A673 (cell line): Measurements from ENCODE around the gene TFAM.

ENCODE experiments used
- EZH2 ChIP-seq: fragments of 200-600 bp; sonication (generic); IDR thresholded peaks from 2 replicates; pipeline ENCODE4 v1.6.1; 2017; ENCODE audit warnings: borderline replicate concordance, low read depth, mild to moderate bottlenecking, mixed read lengths, antibody characterized with exemption, low read length; ENCODE audit not compliant: poor library complexity, severe bottlenecking
- TF ChIP-seq, protein P1 (sequence below): fragments of 300-800, 200-600 bp; sonication (generic); conservative IDR thresholded peaks from 2 replicates; pipeline ENCODE4 v1.5.1; 2017; ENCODE audit warnings: low read depth, mild to moderate bottlenecking, antibody characterized with exemption, low read length, moderate library complexity, mixed read lengths

DNA sequence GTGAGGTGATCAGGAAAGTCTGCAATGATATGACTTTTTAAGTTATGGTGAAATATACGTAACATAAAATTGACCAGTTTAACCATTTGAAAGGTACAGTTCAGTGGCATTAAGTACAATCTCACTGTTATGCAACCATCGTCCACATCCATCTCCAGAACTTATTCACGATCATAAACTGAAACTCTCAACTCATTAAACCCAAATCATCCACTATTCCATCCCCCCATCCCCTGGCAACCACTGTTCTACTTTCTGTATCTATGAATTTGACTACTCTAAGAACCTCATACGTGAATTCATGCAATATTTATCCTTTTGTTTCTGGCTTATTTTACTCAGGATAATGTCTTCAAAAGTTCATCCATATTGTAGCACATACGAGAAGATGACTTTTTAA lies 48.4 kb downstream of the TFAM start:
- TF ChIP-seq, protein P1, sequence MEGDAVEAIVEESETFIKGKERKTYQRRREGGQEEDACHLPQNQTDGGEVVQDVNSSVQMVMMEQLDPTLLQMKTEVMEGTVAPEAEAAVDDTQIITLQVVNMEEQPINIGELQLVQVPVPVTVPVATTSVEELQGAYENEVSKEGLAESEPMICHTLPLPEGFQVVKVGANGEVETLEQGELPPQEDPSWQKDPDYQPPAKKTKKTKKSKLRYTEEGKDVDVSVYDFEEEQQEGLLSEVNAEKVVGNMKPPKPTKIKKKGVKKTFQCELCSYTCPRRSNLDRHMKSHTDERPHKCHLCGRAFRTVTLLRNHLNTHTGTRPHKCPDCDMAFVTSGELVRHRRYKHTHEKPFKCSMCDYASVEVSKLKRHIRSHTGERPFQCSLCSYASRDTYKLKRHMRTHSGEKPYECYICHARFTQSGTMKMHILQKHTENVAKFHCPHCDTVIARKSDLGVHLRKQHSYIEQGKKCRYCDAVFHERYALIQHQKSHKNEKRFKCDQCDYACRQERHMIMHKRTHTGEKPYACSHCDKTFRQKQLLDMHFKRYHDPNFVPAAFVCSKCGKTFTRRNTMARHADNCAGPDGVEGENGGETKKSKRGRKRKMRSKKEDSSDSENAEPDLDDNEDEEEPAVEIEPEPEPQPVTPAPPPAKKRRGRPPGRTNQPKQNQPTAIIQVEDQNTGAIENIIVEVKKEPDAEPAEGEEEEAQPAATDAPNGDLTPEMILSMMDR: no peak
- no peak for TF ChIP-seq EZH2
